Esophagus squamous epithelium (tissue), 5 donors: ENCODE measurements around the gene FYN. TPM values are rescaled to one million over a fixed set of nuclear protein-coding genes. Genes with fewer than 3 reads are reported as not detected.
A peak's percentile ranks its signal among the peaks of the same experiment; 100 is the strongest.

Experiments used
- DNase-seq: peaks from one replicate; lab custom pipeline; 2025; lab: John Stamatoyannopoulos, UW
- H3K27ac ChIP-seq, 4 donors: fragments of 200-600 bp; sonication (generic); one replicate each; pipeline ENCODE4 v1.5.1; 2016 to 2019; ENCODE audit warnings: mild to moderate bottlenecking in 1 of 4
- H3K27me3 ChIP-seq, 4 donors: fragments of 200-600 bp; sonication (generic); 1 replicate in 3 of 4; 2 replicates in 1 of 4; pipeline versions ENCODE4 v1.5.1 to v1.6.0; 2017 to 2021; ENCODE audit warnings: antibody characterized with exemption in 1 of 4
- H3K36me3 ChIP-seq, 3 donors: fragments of 200-600 bp; sonication (generic); one replicate each; pipeline ENCODE4 v1.5.1; 2016 to 2019
- H3K4me1 ChIP-seq, 3 donors: fragments of 200-600 bp; sonication (generic); one replicate each; pipeline ENCODE4 v1.5.1; 2017 to 2019
- H3K4me3 ChIP-seq, 4 donors: fragments of 200-600 bp; sonication (generic); 1 replicate in 3 of 4; 2 replicates in 1 of 4; pipeline ENCODE4 v1.5.1; 2016 to 2019; ENCODE audit warnings: mild to moderate bottlenecking in 2 of 4, moderate library complexity in 1 of 4
- H3K9me3 ChIP-seq, 3 donors: fragments of 200-600 bp; sonication (generic); one replicate each; pipeline ENCODE4 v1.5.1; 2016 to 2019
- CTCF ChIP-seq, 6 experiments: fragments of 450-650 bp in 4 of 6; fragments of 200-600 bp in 2 of 6; sonication (generic) in 2 of 6; IDR thresholded peaks; one replicate each; pipeline ENCODE4 v1.5.1; 2016 to 2019; ENCODE audit warnings: antibody characterized with exemption in 6 of 6, mild to moderate bottlenecking in 4 of 6, moderate library complexity in 4 of 6
- POLR2A ChIP-seq, 4 donors: fragments of 450-650 bp; IDR thresholded peaks; one replicate each; pipeline ENCODE4 v1.6.1; 2017; ENCODE audit warnings: antibody characterized with exemption in 4 of 4, mild to moderate bottlenecking in 4 of 4, moderate library complexity in 3 of 4
- WGBS, 2 donors: methylation state at CpG; one replicate each; pipeline ENCODE4 v1.1.5; 2018; 5-methylcytosine and 5-hydroxymethylcytosine counted together
- intact Hi-C: fragments of 100-400 bp; cut with DNase I; formaldehyde crosslinking; loops from one replicate; pipeline ENCODE4 v1.15.0; 2022
- total RNA-seq, 4 donors: library from RNA; depleted of rRNA; stranded (reverse); fragments of >200 nt; gene quantifications; one replicate each; pipeline ENCODE4 v1.1.0, GENCODE V29; 2016
- donor health status: DM: yes; HTN: yes; CAD: no.

FYN gene
- total RNA-seq, 4 donors from 2014 or later = 11.8 to 54.6 (median 21.4) TPM

GRCh38 chr6:111672761-111673450 is 200.3 kb downstream of the FYN start:
- peaks cover 0 to 27% (median 0%) of the 10 kb centered on the region in 3 donors for H3K4me1 ChIP-seq
- H3K27me3 ChIP-seq = no peaks in the 10 kb centered on the region
- peaks cover 0 to 44% (median 6%) of the 10 kb centered on the region in 3 donors for H3K36me3 ChIP-seq
- no peak for DNase-seq
- no peak for TF ChIP-seq CTCF (IDR thresholded peaks at IDR 0.05)
- no peak for TF ChIP-seq POLR2A (IDR thresholded peaks at IDR 0.05)
- H3K9me3 ChIP-seq = no peaks in the 10 kb centered on the region
- no peak overlapping the region for H3K27ac ChIP-seq
- intact Hi-C loops = no loop called here
- WGBS, 2 donors = 85 to 89% methylated on average over 16 to 17 of the region's 17 CpGs
- no peak overlapping the region for H3K4me3 ChIP-seq

- peaks cover 0 to 38% (median 14%) of the 10 kb centered on the region in 3 donors for H3K4me1 ChIP-seq
- no peaks in the 10 kb centered on the region for H3K27me3 ChIP-seq
- H3K27ac ChIP-seq = no peak overlapping the region
- H3K4me3 ChIP-seq = no peak overlapping the region
- peaks cover 0 to 39% (median 6%) of the 10 kb centered on the region in 3 donors for H3K36me3 ChIP-seq
- H3K9me3 ChIP-seq = no peaks in the 10 kb centered on the region
- no peak for TF ChIP-seq POLR2A (IDR thresholded peaks at IDR 0.05)
- TF ChIP-seq CTCF (IDR thresholded peaks at IDR 0.05) = no peak
- intact Hi-C loops = no loop called here
- WGBS, 2 donors = 46 to 92% methylated on average over 1 to 4 of the region's 4 CpGs
- DNase-seq = no peak
These were observed 203.9 kb downstream of the FYN start for GRCh38 chr6:111669326-111669725.

GRCh38 chr6:111668410-111668809 is 204.8 kb downstream of the FYN start:
- Histone ChIP-seq H3K4me3 (no peak overlapping the region), H3K4me1 (peaks cover 0 to 47% (median 17%) of the 10 kb centered on the region in 3 donors), H3K9me3 (no peaks in the 10 kb centered on the region), H3K27ac (peak overlapping the region in 3 of 4 donors; percentile 15 to 63 (median 48)), H3K27me3 (no peaks in the 10 kb centered on the region), H3K36me3 (peaks cover 0 to 31% (median 6%) of the 10 kb centered on the region in 3 donors)
- 68 to 72% methylated on average over 4 to 5 of the region's 5 CpGs for WGBS, 2 donors
- intact Hi-C loops = no loop called here
- no peak for DNase-seq
- peak in 2 of 6 experiments; percentile 23 to 27 for TF ChIP-seq CTCF (IDR thresholded peaks at IDR 0.05)
- TF ChIP-seq POLR2A (IDR thresholded peaks at IDR 0.05) = no peak

GRCh38 chr6:111667931-111668330 is 205.3 kb downstream of the FYN start:
- no peaks in the 10 kb centered on the region for H3K27me3 ChIP-seq
- peaks cover 0 to 26% (median 6%) of the 10 kb centered on the region in 3 donors for H3K36me3 ChIP-seq
- H3K4me1 ChIP-seq = peaks cover 0 to 52% (median 18%) of the 10 kb centered on the region in 3 donors
- TF ChIP-seq CTCF (IDR thresholded peaks at IDR 0.05) = no peak
- no peak for TF ChIP-seq POLR2A (IDR thresholded peaks at IDR 0.05)
- H3K4me3 ChIP-seq = no peak overlapping the region
- intact Hi-C loops = no loop called here
- H3K9me3 ChIP-seq = no peaks in the 10 kb centered on the region
- peak overlapping the region in 2 of 4 donors; percentile 15 to 63 for H3K27ac ChIP-seq
- DNase-seq = no peak
- WGBS, 2 donors = 84 to 90% methylated on average over 8 of the region's 8 CpGs

- TF ChIP-seq CTCF (IDR thresholded peaks at IDR 0.05) (no peak), POLR2A (IDR thresholded peaks at IDR 0.05) (no peak)
- H3K4me1 ChIP-seq = peaks cover 0 to 63% (median 26%) of the 10 kb centered on the region in 3 donors
These were observed 206.4 kb downstream of the FYN start for GRCh38 chr6:111666847-111667246.

More at GRCh38 chr6:111666847-111667246, 206.4 kb downstream of the FYN start:
- Histone ChIP-seq H3K9me3 (no peaks in the 10 kb centered on the region), H3K4me3 (no peak overlapping the region), H3K27ac (peak overlapping the region; percentile 26 to 85 (median 60)), H3K36me3 (peaks cover 0 to 15% (median 1%) of the 10 kb centered on the region in 3 donors), H3K27me3 (no peaks in the 10 kb centered on the region)
- WGBS, 2 donors = 56 to 67% methylated on average over 1 to 2 of the region's 2 CpGs
- no peak for DNase-seq
- intact Hi-C loops = no loop called here
